ENCODE results near the gene TGM2.

GRCh38 chr20:38139977-38140753 is 24.9 kb downstream of the TGM2 start:
- no peak for TF ChIP-seq EP300 (IDR thresholded peaks at IDR 0.05)
- TF ChIP-seq POLR2A (IDR thresholded peaks at IDR 0.05), result no peak
- TF ChIP-seq, protein P1, sequence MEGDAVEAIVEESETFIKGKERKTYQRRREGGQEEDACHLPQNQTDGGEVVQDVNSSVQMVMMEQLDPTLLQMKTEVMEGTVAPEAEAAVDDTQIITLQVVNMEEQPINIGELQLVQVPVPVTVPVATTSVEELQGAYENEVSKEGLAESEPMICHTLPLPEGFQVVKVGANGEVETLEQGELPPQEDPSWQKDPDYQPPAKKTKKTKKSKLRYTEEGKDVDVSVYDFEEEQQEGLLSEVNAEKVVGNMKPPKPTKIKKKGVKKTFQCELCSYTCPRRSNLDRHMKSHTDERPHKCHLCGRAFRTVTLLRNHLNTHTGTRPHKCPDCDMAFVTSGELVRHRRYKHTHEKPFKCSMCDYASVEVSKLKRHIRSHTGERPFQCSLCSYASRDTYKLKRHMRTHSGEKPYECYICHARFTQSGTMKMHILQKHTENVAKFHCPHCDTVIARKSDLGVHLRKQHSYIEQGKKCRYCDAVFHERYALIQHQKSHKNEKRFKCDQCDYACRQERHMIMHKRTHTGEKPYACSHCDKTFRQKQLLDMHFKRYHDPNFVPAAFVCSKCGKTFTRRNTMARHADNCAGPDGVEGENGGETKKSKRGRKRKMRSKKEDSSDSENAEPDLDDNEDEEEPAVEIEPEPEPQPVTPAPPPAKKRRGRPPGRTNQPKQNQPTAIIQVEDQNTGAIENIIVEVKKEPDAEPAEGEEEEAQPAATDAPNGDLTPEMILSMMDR (IDR thresholded peaks at IDR 0.05), result no peak
- no peak for TF ChIP-seq POLR2AphosphoS5 (IDR thresholded peaks at IDR 0.05)
